B cell (primary cell): ENCODE data around the gene HSD17B2.

Source experiments
- EZH2 ChIP-seq: IDR thresholded peaks from 2 replicates; pipeline ENCODE4 v1.6.1; 2012; ENCODE audit warnings: borderline replicate concordance, low read depth, mild to moderate bottlenecking, moderate library complexity, low read length; ENCODE audit not compliant: insufficient read depth, poor library complexity, severe bottlenecking
- TF ChIP-seq, protein P1 (sequence below): fragments of 200-600 bp; IDR thresholded peaks from one replicate; pipeline ENCODE4 v1.8.0; 2022; ENCODE audit warnings: antibody characterized with exemption, mild to moderate bottlenecking

DNA sequence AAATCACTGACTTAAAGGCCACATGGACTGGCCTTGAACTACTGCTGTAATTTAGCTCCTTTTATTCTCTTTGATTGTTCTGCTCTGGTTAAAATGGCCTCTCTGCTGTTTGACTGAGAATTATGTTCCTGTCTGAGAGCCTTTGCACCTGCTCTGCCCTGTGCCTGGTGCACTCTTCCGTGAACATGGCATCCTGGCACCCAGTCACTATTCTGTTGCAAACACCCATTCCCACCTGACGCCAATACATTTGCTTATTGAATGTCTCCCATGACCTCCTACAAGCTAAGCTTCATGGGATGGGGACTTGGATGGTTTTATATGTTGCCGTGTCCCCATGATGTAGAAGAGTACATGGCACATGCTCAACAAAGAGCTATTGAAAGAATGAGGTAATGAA, 20.1 kb downstream of the HSD17B2 start:
- TF ChIP-seq, protein P1, sequence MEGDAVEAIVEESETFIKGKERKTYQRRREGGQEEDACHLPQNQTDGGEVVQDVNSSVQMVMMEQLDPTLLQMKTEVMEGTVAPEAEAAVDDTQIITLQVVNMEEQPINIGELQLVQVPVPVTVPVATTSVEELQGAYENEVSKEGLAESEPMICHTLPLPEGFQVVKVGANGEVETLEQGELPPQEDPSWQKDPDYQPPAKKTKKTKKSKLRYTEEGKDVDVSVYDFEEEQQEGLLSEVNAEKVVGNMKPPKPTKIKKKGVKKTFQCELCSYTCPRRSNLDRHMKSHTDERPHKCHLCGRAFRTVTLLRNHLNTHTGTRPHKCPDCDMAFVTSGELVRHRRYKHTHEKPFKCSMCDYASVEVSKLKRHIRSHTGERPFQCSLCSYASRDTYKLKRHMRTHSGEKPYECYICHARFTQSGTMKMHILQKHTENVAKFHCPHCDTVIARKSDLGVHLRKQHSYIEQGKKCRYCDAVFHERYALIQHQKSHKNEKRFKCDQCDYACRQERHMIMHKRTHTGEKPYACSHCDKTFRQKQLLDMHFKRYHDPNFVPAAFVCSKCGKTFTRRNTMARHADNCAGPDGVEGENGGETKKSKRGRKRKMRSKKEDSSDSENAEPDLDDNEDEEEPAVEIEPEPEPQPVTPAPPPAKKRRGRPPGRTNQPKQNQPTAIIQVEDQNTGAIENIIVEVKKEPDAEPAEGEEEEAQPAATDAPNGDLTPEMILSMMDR = no peak
- TF ChIP-seq EZH2 = no peak
